ENCODE measurements around the gene SERF2. TPM values are rescaled to one million over a fixed set of nuclear protein-coding genes. Genes with fewer than 3 reads are reported as not detected.
"Not testable (repeated sequence)": the region's sequence is repeated elsewhere in the genome, so short reads cannot be mapped to it uniquely, and the experiment has no call there.

The SERF2 gene
- total RNA-seq (1,000 to 10,000 TPM in 1 of 7 donors, 100 to 1,000 TPM in 6; 566 to 1,001 (median 658) TPM), polyA plus RNA-seq (1,000 to 10,000 TPM; 1,442 to 2,199 (median 1,832) TPM)
- long read RNA-seq, donor 1, transcript SERF2-202 (3 exons, 506 nt) = minor isoform, 5 of 611 reads
- long read RNA-seq, donor 1, transcript SERF2-216 (2 exons, 1,030 nt) = minor isoform, 11 of 611 reads
- long read RNA-seq, donor 1, transcript SERF2-207 (2 exons, 582 nt) = minor isoform, 57 of 611 reads
- long read RNA-seq, donor 1, transcript SERF2-201 (3 exons, 1,537 nt) = major isoform, 532 of 611 reads
- long read RNA-seq, donor 1, partial matches to known transcripts = 0 of 611 reads
- long read RNA-seq, donor 1, other reads (novel, unspliced or antisense) = 0 of 611 reads
- long read RNA-seq, donor 2, transcript SERF2-207 (2 exons, 582 nt) = minor isoform, 97 of 543 reads
- long read RNA-seq, donor 2, transcript SERF2-216 (2 exons, 1,030 nt) = minor isoform, 7 of 543 reads
- long read RNA-seq, donor 2, transcript SERF2-201 (3 exons, 1,537 nt) = major isoform, 436 of 543 reads
- long read RNA-seq, donor 2, partial matches to known transcripts = 0 of 543 reads
- long read RNA-seq, donor 2, other reads (novel, unspliced or antisense) = 0 of 543 reads

GRCh38 chr15:43791993-43792760, at the start of gene SERF2:
SERF2 (plus strand) TSS chr15:43792320; CDS start chr15:43792377, 57 bp downstream.
- Histone ChIP-seq H3K4me3 (peak within 1 kb of the TSS; percentile 48 to 91 (median 78)), H3K36me3 (peaks cover 0 to 40% (median 29%) of the 10 kb centered on the region in 6 donors), H3K4me1 (peaks cover 24 to 81% (median 50%) of the 10 kb centered on the region in 6 donors), H3K27ac (peak within 1 kb of the TSS; percentile 93 to 98 (median 98)), H3K27me3 (replicated peaks in 1 of 7) (no peaks in the 10 kb centered on the region), H3K9me3 (no peaks in the 10 kb centered on the region)
- TF ChIP-seq POLR2AphosphoS5 (IDR thresholded peaks at IDR 0.05) = peak; percentile 100
- peak in 1 of 11 experiments; percentile 31 for TF ChIP-seq CTCF (IDR thresholded peaks at IDR 0.05 in 8 of 11, conservative IDR thresholded peaks at IDR 0.05 in 3 of 11)
- TF ChIP-seq POLR2A (IDR thresholded peaks at IDR 0.05) = peak; percentile 87 to 98 (median 90)
- 0 to 1% (median 1%) methylated on average over 38 to 66 of the region's 66 CpGs for WGBS, 5 donors
- intact Hi-C loops (cut with DNase I; ENCODE audit: low total_unique reads) = no loop called here
- DNase-seq = peak; percentile 100

GRCh38 chr15:43746245-43746902, 45.7 kb upstream of the SERF2 start, which contains the start of gene PDIA3:
PDIA3 (plus strand) TSS chr15:43746438; CDS start chr15:43746540, 102 bp downstream.
- H3K27me3 ChIP-seq (replicated peaks in 1 of 7); H3K9me3 ChIP-seq; intact Hi-C loops (cut with DNase I; ENCODE audit: low total_unique reads): not testable (repeated sequence)
- peak within 1 kb of the TSS; percentile 68 to 86 (median 76) for H3K4me3 ChIP-seq
- 0 to 1% (median 1%) methylated on average over 24 to 84 of the region's 84 CpGs for WGBS, 5 donors
- DNase-seq = peak; percentile 99
- peak in 6 of 11 experiments; percentile 10 to 32 (median 16) for TF ChIP-seq CTCF (IDR thresholded peaks at IDR 0.05 in 8 of 11, conservative IDR thresholded peaks at IDR 0.05 in 3 of 11)
- TF ChIP-seq POLR2A (IDR thresholded peaks at IDR 0.05) = peak; percentile 80 to 96 (median 88)
- peak; percentile 97 to 99 (median 98) for TF ChIP-seq POLR2AphosphoS5 (IDR thresholded peaks at IDR 0.05)
- H3K27ac ChIP-seq = peak within 1 kb of the TSS; percentile 84 to 99 (median 96)
- H3K36me3 ChIP-seq = peaks cover 0 to 11% (median 0%) of the 10 kb centered on the region in 6 donors
- peaks cover 37 to 71% (median 47%) of the 10 kb centered on the region in 6 donors for H3K4me1 ChIP-seq

- WGBS, 5 donors = 0 to 4% (median 1%) methylated on average over 9 to 12 of the region's 12 CpGs
- Histone ChIP-seq H3K4me1 (peaks cover 43 to 76% (median 53%) of the 10 kb centered on the region in 6 donors), H3K27ac (peak overlapping the region; percentile 84 to 99 (median 96)), H3K36me3 (peaks cover 0 to 16% (median 0%) of the 10 kb centered on the region in 6 donors), H3K4me3 (peak overlapping the region; percentile 68 to 86 (median 76))
- H3K27me3 ChIP-seq (replicated peaks in 1 of 7); intact Hi-C loops (cut with DNase I; ENCODE audit: low total_unique reads); DNase-seq; H3K9me3 ChIP-seq: not testable (repeated sequence)
Observed at GRCh38 chr15:43746903-43747309, 45.2 kb upstream of the SERF2 start.

- no peak for DNase-seq
- Histone ChIP-seq H3K4me3 (peak overlapping the region in 6 of 8 donors; percentile 68 to 86 (median 76)), H3K36me3 (peaks cover 0 to 31% (median 0%) of the 10 kb centered on the region in 6 donors), H3K27me3 (replicated peaks in 1 of 7) (no peaks in the 10 kb centered on the region), H3K4me1 (peaks cover 51 to 90% (median 65%) of the 10 kb centered on the region in 6 donors), H3K27ac (peak overlapping the region in 6 of 8 donors; percentile 74 to 99 (median 97)), H3K9me3 (no peaks in the 10 kb centered on the region)
- WGBS, 5 donors = 33 to 40% (median 38%) methylated on average over 3 of the region's 3 CpGs
- no peak for TF ChIP-seq POLR2AphosphoS5 (IDR thresholded peaks at IDR 0.05)
- no peak for TF ChIP-seq POLR2A (IDR thresholded peaks at IDR 0.05)
- intact Hi-C loops (cut with DNase I; ENCODE audit: low total_unique reads) = no loop called here
Observed at GRCh38 chr15:43748376-43748775, 43.7 kb upstream of the SERF2 start.

Measured in spleen (tissue), 13 donors.